HepG2 (cell line): ENCODE measurements around the gene MTCP1. TPM values are rescaled to one million over a fixed set of nuclear protein-coding genes. Genes with fewer than 3 reads are reported as not detected.

Source experiments
- ERF ChIP-seq: IDR thresholded peaks from 2 replicates; pipeline ENCODE4 v1.6.1; 2018; ENCODE audit warnings: missing biosample characterization, missing genetic modification reagents
- PPARG ChIP-seq: conservative IDR thresholded peaks from 2 replicates; pipeline ENCODE4 v1.6.1; 2016; ENCODE audit warnings: missing biosample characterization, missing genetic modification reagents
- PRDM15 ChIP-seq: sonication (generic); formaldehyde crosslinking; IDR thresholded peaks from 2 replicates; pipeline ENCODE4 v1.4.0; 2020; ENCODE audit warnings: missing genetic modification reagents
- TEAD2 ChIP-seq: sonication (generic); formaldehyde crosslinking; IDR thresholded peaks from 2 replicates; pipeline ENCODE4 v1.9.0; 2021; ENCODE audit warnings: missing genetic modification reagents
- TOPORS ChIP-seq: sonication (generic); formaldehyde crosslinking; IDR thresholded peaks from 2 replicates; pipeline ENCODE4 v1.8.0; 2023; ENCODE audit warnings: mild to moderate bottlenecking, missing genetic modification reagents
- ZBTB40 ChIP-seq, 2 experiments: fragments of 450-650 bp in 1 of 2; sonication (generic) in 1 of 2; formaldehyde crosslinking in 1 of 2; IDR thresholded peaks; 2 replicates each; pipeline versions ENCODE4 v1.6.1 to v1.8.0; 2016 to 2022; ENCODE audit warnings: antibody characterized with exemption in 1 of 2, mild to moderate bottlenecking in 1 of 2, missing genetic modification reagents in 1 of 2
- ZNF160 ChIP-seq: sonication (generic); formaldehyde crosslinking; IDR thresholded peaks from 2 replicates; pipeline ENCODE4 v1.8.0; 2022; ENCODE audit warnings: mild to moderate bottlenecking, inconsistent platforms, missing genetic modification reagents
- ZNF639 ChIP-seq: conservative IDR thresholded peaks from 2 replicates; pipeline ENCODE4 v1.6.1; 2018; ENCODE audit warnings: missing genetic modification reagents
- ZNF800 ChIP-seq: sonication (generic); formaldehyde crosslinking; IDR thresholded peaks from 2 replicates; pipeline ENCODE4 v1.4.0; 2020; ENCODE audit warnings: missing genetic modification reagents
- polyA plus RNA-seq, 8 experiments: library from polyadenylated mRNA; depleted of rRNA in 3 of 8; stranded (reverse) in 7 of 8; unstranded in 1 of 8; fragments of >200 nt; fragmentation: Illumina TruSeq in 4 of 8; extraction: Trizol in 4 of 8; gene quantifications; 2 replicates each; pipeline versions ENCODE4 v1.2.1 to v1.2.3, GENCODE V29; 2011 to 2016; ENCODE audit warnings: low read depth in 4 of 8, missing spikeins in 1 of 8, mixed read lengths in 1 of 8; ENCODE audit not compliant: insufficient read depth in 1 of 8
- total RNA-seq, 5 experiments: library from RNA; depleted of rRNA; stranded (reverse); fragments of >200 nt; fragmentation: Illumina TruSeq; extraction: Trizol; gene quantifications; 2 replicates each; pipeline ENCODE4 v1.2.3, GENCODE V29; 2016; ENCODE audit warnings: low read depth in 1 of 5
- TF ChIP-seq, protein P1 (sequence below): sonication (generic); formaldehyde crosslinking; IDR thresholded peaks from 2 replicates; pipeline ENCODE4 v1.5.1; 2020; ENCODE audit warnings: missing genetic modification reagents, mild to moderate bottlenecking, borderline replicate concordance

Gene MTCP1
- total and polyA plus RNA-seq, 2 of the 13 experiments (the other 11 are each of a cell fraction or from before 2014, with no cell fraction given): 5.1 to 18.9 TPM

GRCh38 chrX:155026727-155027508 lies 44.0 kb downstream of the MTCP1 start, which contains the start of gene FUNDC2 (continued):
- 0 out of 2 replicates have a peak, but pooled peaks have one; percentile 7 for TF ChIP-seq PPARG
- no peak for TF ChIP-seq ZNF800
- TF ChIP-seq PRDM15 (CRISPR knock-in tag): no peak
- TF ChIP-seq, protein P1, sequence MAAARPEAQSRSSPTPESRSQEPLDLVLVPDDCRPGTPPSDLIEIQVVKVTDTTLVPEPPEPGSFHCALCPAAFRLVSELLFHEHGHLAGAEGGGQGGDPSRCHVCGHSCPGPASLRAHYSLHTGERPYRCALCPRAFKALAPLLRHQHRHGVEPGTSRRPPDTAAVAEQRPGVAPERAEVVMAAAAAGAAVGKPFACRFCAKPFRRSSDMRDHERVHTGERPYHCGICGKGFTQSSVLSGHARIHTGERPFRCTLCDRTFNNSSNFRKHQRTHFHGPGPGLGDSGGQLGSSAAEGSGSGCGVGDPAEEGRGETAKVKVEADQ (CRISPR knock-in tag): peak; percentile 49; the same call in 1 of the 2 replicates
- no peak for TF ChIP-seq TEAD2 (CRISPR knock-in tag)
- no peak for TF ChIP-seq ZBTB40 (IDR thresholded peaks at IDR 0.05)
- TF ChIP-seq ZBTB40 (CRISPR knock-in tag; IDR thresholded peaks at IDR 0.05): peak; percentile 41; the same call in 1 of the 2 replicates
- peak; percentile 54; the same call in 1 of the 2 replicates for TF ChIP-seq TOPORS (CRISPR knock-in tag)
- TF ChIP-seq ZNF639 (CRISPR knock-in tag): peak; percentile 79; the same call in 1 of the 2 replicates
- TF ChIP-seq ERF: peak; percentile 55
- no peak for TF ChIP-seq ZNF160 (CRISPR knock-in tag)
